GM18951 (cell line): Measurements from ENCODE around the gene GBA2.

Experiments
- POLR2A ChIP-seq: IDR thresholded peaks from 4 replicates; pipeline ENCODE4 v1.6.1; 2011; ENCODE audit warnings: mild to moderate bottlenecking; ENCODE audit not compliant: insufficient read length, insufficient read depth; ENCODE audit errors: extremely low read depth
- in situ Hi-C: fragments of 300-500 bp; cut with MboI; formaldehyde crosslinking; loops from one replicate; pipeline ENCODE4 v1.12.0; 2022; ENCODE audit warnings: low sequenced_read_pairs, mixed read lengths, inconsistent platforms; ENCODE audit not compliant: unreplicated experiment

GBA2 gene

DNA sequence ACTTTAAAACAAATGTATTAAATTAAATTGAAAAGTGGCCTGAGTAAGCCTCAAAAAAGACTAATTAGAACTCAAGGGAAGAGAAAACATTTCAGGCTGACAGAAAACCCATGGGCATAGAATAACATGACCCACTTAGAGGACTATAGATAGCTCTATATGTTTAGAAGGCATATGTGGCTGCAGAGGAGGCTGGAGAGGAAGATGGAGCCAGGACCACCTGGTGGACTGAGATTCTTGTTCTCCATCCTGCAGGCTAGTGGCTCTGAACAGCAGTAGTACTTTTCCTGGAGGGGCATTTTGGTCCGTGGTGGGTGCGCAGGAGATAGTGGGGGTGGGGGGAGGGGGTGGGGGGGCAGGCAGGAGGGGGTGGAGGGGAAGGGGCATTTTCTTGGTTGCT lies 32.0 kb upstream of the GBA2 start:
- TF ChIP-seq POLR2A: no peak
- in situ Hi-C loops: loop anchor here (25.0 kb wide), 1 partner anchor 106 kb away; no protein-coding TSS in a partner anchor

GRCh38 chr9:35778496-35778895 lies 29.5 kb upstream of the GBA2 start:
- TF ChIP-seq POLR2A: no peak
- in situ Hi-C loops: loop anchor here (25.0 kb wide), 1 partner anchor 109 kb away; no protein-coding TSS in a partner anchor

- TF ChIP-seq POLR2A: no peak
- in situ Hi-C loops: loop anchor here (25.0 kb wide), 1 partner anchor 111 kb away; no protein-coding TSS in a partner anchor
Measured at GRCh38 chr9:35776018-35776417, 27.0 kb upstream of the GBA2 start.

- TF ChIP-seq POLR2A: no peak
- in situ Hi-C loops: loop anchor here (25.0 kb wide), 1 partner anchor 112 kb away; no protein-coding TSS in a partner anchor
Measured at GRCh38 chr9:35774907-35775635, 26.0 kb upstream of the GBA2 start.

- no peak for TF ChIP-seq POLR2A
- in situ Hi-C loops: no loop called here
Measured at GRCh38 chr9:35771943-35772342, 22.9 kb upstream of the GBA2 start.

DNA sequence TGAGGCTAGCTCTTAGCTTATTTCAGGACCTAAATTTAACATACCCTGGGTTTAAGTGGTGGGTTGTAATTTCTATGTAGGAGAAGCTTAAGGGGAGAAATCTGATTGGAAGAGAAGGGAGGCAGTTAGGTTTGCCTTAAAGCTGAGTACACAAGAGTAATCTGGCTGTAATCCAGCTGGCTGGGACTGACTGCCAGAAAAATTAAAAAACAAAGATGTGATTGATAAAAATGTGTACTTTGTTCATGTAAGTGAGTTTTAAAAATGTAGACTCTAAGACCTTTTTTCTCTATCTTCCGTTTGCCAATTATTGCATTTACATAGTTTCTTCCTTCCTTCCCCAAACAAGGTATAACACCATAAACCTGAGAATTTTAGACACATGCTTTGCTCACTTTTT lies 22.5 kb upstream of the GBA2 start:
- in situ Hi-C loops: no loop called here
- TF ChIP-seq POLR2A: no peak

DNA sequence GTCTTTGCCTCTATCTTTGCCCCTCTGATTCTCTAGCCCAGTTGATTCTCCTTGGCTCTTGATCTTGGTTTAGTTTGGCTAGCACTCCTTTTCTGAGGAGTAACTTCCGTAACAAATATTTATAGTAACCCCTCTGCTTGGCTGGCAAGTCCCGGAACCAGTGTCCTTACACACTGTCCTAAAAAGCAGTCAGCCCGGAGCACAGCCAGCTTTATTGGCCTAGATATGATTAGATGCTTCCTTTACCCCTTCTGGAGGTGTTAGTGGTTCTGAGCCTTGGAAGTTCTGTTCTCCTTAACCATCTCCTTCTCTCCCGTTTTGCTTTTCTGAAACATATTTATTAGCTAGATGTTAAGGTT lies 22.0 kb upstream of the GBA2 start:
- no peak for TF ChIP-seq POLR2A

DNA sequence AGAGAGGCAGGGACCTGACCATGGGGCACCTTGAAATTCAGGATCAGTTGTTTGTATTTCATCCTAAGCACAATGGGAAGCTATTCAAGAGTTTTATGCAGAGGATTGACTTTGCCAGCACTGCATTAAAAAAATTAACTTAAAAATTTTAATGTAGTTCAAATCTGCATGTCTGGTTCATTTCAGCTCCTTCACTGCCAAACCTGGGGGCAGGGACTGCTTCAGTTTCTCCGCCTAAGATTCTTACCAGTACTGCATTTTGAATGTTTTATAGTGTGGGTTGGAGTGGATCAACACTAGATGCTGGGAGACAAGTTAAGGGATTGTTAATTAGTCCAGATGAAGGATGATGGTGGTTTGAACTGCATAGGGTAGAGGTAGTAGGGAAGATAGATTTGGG lies 20.7 kb upstream of the GBA2 start:
- no peak for TF ChIP-seq POLR2A
- in situ Hi-C loops: no loop called here

More for the DNA sequence above, 22.0 kb upstream of the GBA2 start:
- in situ Hi-C loops: no loop called here

DNA sequence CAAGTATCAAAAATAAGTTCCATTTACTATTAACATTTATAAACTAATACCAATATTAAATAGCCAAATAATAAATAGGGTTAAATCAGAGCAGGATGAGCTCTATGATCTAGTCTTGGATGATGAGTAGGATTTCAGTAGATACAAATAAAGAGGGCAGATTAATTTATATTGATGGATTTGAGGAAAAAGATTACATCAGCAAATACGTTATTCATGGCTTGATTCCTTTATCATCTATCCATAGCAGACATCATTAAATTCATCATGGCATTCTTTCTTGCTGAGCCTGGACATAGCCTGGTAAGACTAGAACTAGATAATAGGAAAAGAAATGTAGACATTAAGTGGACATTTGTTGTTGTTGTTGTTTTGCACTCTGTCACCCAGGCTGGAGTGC lies 18.4 kb upstream of the GBA2 start:
- no peak for TF ChIP-seq POLR2A
- in situ Hi-C loops: no loop called here

GRCh38 chr9:35766997-35767396 lies 18.0 kb upstream of the GBA2 start:
- in situ Hi-C loops: no loop called here
- TF ChIP-seq POLR2A: no peak

DNA sequence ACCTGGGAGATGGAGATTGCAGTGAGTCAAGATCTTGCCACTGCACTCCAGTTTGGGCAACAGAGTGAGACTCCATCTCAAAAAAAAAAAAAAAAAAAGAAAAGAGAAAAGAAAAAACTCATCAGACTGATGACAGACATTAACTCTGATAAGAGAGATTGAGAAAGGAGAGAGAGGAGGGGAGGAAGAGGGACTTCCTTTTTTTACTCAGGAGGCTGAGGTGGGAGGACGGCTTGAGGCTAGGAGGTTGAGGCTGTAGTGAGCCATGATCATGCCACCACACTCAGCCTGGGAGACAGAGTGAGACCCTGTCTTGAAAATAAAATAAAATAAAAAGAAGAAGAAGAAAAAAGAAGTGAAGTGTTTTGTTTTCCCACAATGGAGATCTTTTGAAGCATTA lies 14.8 kb upstream of the GBA2 start:
- no peak for TF ChIP-seq POLR2A
- in situ Hi-C loops: no loop called here

- in situ Hi-C loops: no loop called here
- TF ChIP-seq POLR2A: no peak
Measured at GRCh38 chr9:35763181-35763580, 14.2 kb upstream of the GBA2 start.

GRCh38 chr9:35760651-35761050 lies 11.6 kb upstream of the GBA2 start:
- no peak for TF ChIP-seq POLR2A
- in situ Hi-C loops: no loop called here

GRCh38 chr9:35759795-35760194 lies 10.8 kb upstream of the GBA2 start:
- in situ Hi-C loops: no loop called here

More at GRCh38 chr9:35759795-35760194, 10.8 kb upstream of the GBA2 start:
- TF ChIP-seq POLR2A: no peak
